Measurements from ENCODE around the gene ZNF135. TPM values are rescaled to one million over a fixed set of nuclear protein-coding genes. Genes with fewer than 3 reads are reported as not detected.

The ZNF135 gene
- total and polyA plus RNA-seq, 2 of the 4 experiments (the other 2 are of a cell fraction): 2.4 to 2.7 TPM

GRCh38 chr19:58060231-58060630 is 1.1 kb downstream of the ZNF135 start:
- POLR2A ChIA-PET (ENCODE audit: unreplicated experiment): no interaction called here
- Histone ChIP-seq H2BK15ac (ENCODE audit: low read depth, low read length) (no peak overlapping the region), H4K5ac (ENCODE audit: low read depth, low read length) (no peak overlapping the region), H3K23ac (ENCODE audit: low read depth, low read length) (no peak overlapping the region), H2AK5ac (ENCODE audit: low read depth, low read length) (no peak overlapping the region), H4K91ac (ENCODE audit: insufficient read depth, low read depth, low read length) (no peak overlapping the region), H3K18ac (ENCODE audit: low read depth, low read length) (no peak overlapping the region), H3K4ac (ENCODE audit: low read depth, low read length) (no peak overlapping the region), H3K36me3 (ENCODE audit: control insufficient read depth, insufficient read depth, low read length) (no peaks in the 10 kb centered on the region), H3K4me2 (ENCODE audit: low read depth, low read length) (no peak overlapping the region), H3K14ac (replicated peaks; ENCODE audit: low read depth, low read length) (no peak overlapping the region), H4K8ac (ENCODE audit: low read depth in 2 of 2, low read length in 2 of 2) (no peak overlapping the region), H3K27ac (ENCODE audit: insufficient read depth, low read length) (no peak overlapping the region), H2AK9ac (replicated peaks; ENCODE audit: low read depth, low read length, poor library complexity) (no peak overlapping the region), H2BK20ac (ENCODE audit: low read depth, low read length) (no peak overlapping the region), H4K20me1 (ENCODE audit: insufficient read depth, low read length) (no peaks in the 10 kb centered on the region), H2BK120ac (ENCODE audit: low read depth, low read length) (no peak overlapping the region), H3K9me1 (ENCODE audit: insufficient read depth, low read length) (no peaks in the 10 kb centered on the region), H3K9ac (ENCODE audit: low read depth, low read length) (no peak overlapping the region), H3K27me3 (ENCODE audit: control insufficient read depth, insufficient read depth, low read length) (no peaks in the 10 kb centered on the region), H3K4me3 (ENCODE audit: insufficient read depth, low read depth, low read length) (no peak overlapping the region), H3K79me1 (ENCODE audit: low read depth in 1 of 2, low read length in 2 of 2) (no peaks in the 10 kb centered on the region), H3K4me1 (ENCODE audit: control insufficient read depth, insufficient read depth, low read length) (0 out of 2 replicates have a peak, but pooled peaks cover 2% of the 10 kb centered on the region), H3K9me3 (ENCODE audit: control insufficient read depth, insufficient read depth, low read length) (peaks cover 53% of the 10 kb centered on the region), H3K56ac (ENCODE audit: extremely low read depth, insufficient read depth, low read length) (no peak overlapping the region), H2BK5ac (ENCODE audit: low read depth, low read length, poor library complexity, severe bottlenecking) (no peak overlapping the region), H2AFZ (replicated peaks; ENCODE audit: low read length, poor library complexity) (no peak overlapping the region)
- BruUV-seq (replicated peaks): no TSS peak
- intact Hi-C loops (cut with micrococcal nuclease) (no loop called here), in situ Hi-C loops (cut with MboI; ENCODE audit: low sequenced_read_pairs) (no loop called here), dilution Hi-C loops (cut with HindIII; ENCODE audit: low sequenced_read_pairs, unreplicated experiment) (no loop called here)
- CTCF ChIA-PET: no interaction called here
- WGBS, 2 experiments (ENCODE audit: extremely low coverage in 2 of 2, insufficient read length in 1 of 2): 80% methylated on average over 2 of the region's 24 CpGs; no CpG with 5 or more reads in 1 of the 2 experiments
- no peak for DNase-seq
- no peak for ATAC-seq (ENCODE audit: low read depth)
- no peak for TF ChIP-seq CEBPB (IDR thresholded peaks at IDR 0.05; ENCODE audit: low read depth, low read length)
- no peak for TF ChIP-seq ELK1 (IDR thresholded peaks at IDR 0.05; ENCODE audit: borderline replicate concordance, low read depth, low read length)
- TF ChIP-seq RAD21 (IDR thresholded peaks at IDR 0.05; ENCODE audit: low read length): no peak
- no peak for TF ChIP-seq RFX5 (IDR thresholded peaks at IDR 0.05; ENCODE audit: low read depth, low read length)
- no peak for TF ChIP-seq RCOR1 (IDR thresholded peaks at IDR 0.05; ENCODE audit: insufficient replicate concordance, low read length)
- TF ChIP-seq MAZ (IDR thresholded peaks at IDR 0.05; ENCODE audit: borderline replicate concordance, low read depth, low read length): no peak
- TF ChIP-seq CHD1 (IDR thresholded peaks at IDR 0.05; ENCODE audit: low read depth, low read length): no peak
- TF ChIP-seq USF2 (IDR thresholded peaks at IDR 0.05; ENCODE audit: low read depth, low read length): no peak
- no peak for TF ChIP-seq SMC3 (IDR thresholded peaks at IDR 0.05; ENCODE audit: low read depth, low read length)
- no peak for TF ChIP-seq BHLHE40 (IDR thresholded peaks at IDR 0.05; ENCODE audit: low read depth, low read length)
- TF ChIP-seq POLR2A (IDR thresholded peaks at IDR 0.05; ENCODE audit: low read depth, low read length): no peak
- TF ChIP-seq MAFK (IDR thresholded peaks at IDR 0.05; ENCODE audit: low read depth, low read length): no peak
- no peak for TF ChIP-seq FOS (IDR thresholded peaks at IDR 0.05; ENCODE audit: low read depth, low read length)
- TF ChIP-seq CTCF (conservative IDR thresholded peaks at IDR 0.05; ENCODE audit: low read depth, low read length): no peak
- TF ChIP-seq NFE2L2 (IDR thresholded peaks at IDR 0.05; ENCODE audit: low read depth, low read length): no peak
- TF ChIP-seq MXI1 (IDR thresholded peaks at IDR 0.05; ENCODE audit: borderline replicate concordance, low read depth, low read length): no peak
